Skin of body (tissue), 2 donors: Measurements from ENCODE around the gene NAT10. TPM values are rescaled to one million over a fixed set of nuclear protein-coding genes. Genes with fewer than 3 reads are reported as not detected.
"Not testable (repeated sequence)": the region's sequence is repeated elsewhere in the genome, so short reads cannot be mapped to it uniquely, and the experiment has no call there.

ENCODE experiments used
- DNase-seq: peaks from one replicate; lab custom pipeline; 2025; lab: John Stamatoyannopoulos, UW
- total RNA-seq: library from RNA; depleted of rRNA; stranded (reverse); fragments of >200 nt; gene quantifications from one replicate; pipeline ENCODE4 v1.2.3, GENCODE V29; 2014

Gene NAT10
- total RNA-seq, result 19.4 TPM

- peak; percentile 99 for DNase-seq
Observed at GRCh38 chr11:34105079-34105956, at the start of gene NAT10. Gene NAT10, plus strand, starts transcription at chr11:34105629. Its CDS starts 2,597 bp downstream, at chr11:34108226.

GRCh38 chr11:34056672-34057071 is 48.8 kb upstream of the NAT10 start:
- no peak for DNase-seq

- DNase-seq, result no peak
Observed at GRCh38 chr11:34063061-34063795, 42.2 kb upstream of the NAT10 start.

GRCh38 chr11:34064291-34064690 is 41.1 kb upstream of the NAT10 start:
- no peak for DNase-seq

- no peak for DNase-seq
Observed at GRCh38 chr11:34065505-34066203, 39.8 kb upstream of the NAT10 start.

GRCh38 chr11:34066766-34067165 is 38.7 kb upstream of the NAT10 start:
- DNase-seq, result not testable (repeated sequence)

GRCh38 chr11:34067383-34068065 is 37.9 kb upstream of the NAT10 start:
- no peak for DNase-seq

GRCh38 chr11:34068111-34068510 is 37.3 kb upstream of the NAT10 start:
- DNase-seq, result no peak

GRCh38 chr11:34071306-34071705 is 34.1 kb upstream of the NAT10 start:
- not testable (repeated sequence) for DNase-seq

- DNase-seq, result no peak
Observed at GRCh38 chr11:34072041-34072440, 33.4 kb upstream of the NAT10 start.

GRCh38 chr11:34072832-34073231 is 32.6 kb upstream of the NAT10 start:
- no peak for DNase-seq

GRCh38 chr11:34074391-34074790 is 31.0 kb upstream of the NAT10 start:
- no peak for DNase-seq

GRCh38 chr11:34075178-34075820 is 30.1 kb upstream of the NAT10 start:
- DNase-seq, result no peak

- DNase-seq, result no peak
Observed at GRCh38 chr11:34080609-34081008, 24.8 kb upstream of the NAT10 start.

- no peak for DNase-seq
Observed at GRCh38 chr11:34084637-34085036, 20.8 kb upstream of the NAT10 start.

GRCh38 chr11:34086554-34087283 is 18.7 kb upstream of the NAT10 start:
- no peak for DNase-seq

- DNase-seq, result no peak
Observed at GRCh38 chr11:34091825-34092224, 13.6 kb upstream of the NAT10 start.

- DNase-seq, result not testable (repeated sequence)
Observed at GRCh38 chr11:34094900-34095299, 10.5 kb upstream of the NAT10 start.

GRCh38 chr11:34098813-34099212 is 6.6 kb upstream of the NAT10 start:
- no peak for DNase-seq

- peak; percentile 48 for DNase-seq
Observed at GRCh38 chr11:34104680-34105078, 750 bp upstream of the NAT10 start.
